HepG2 (cell line): ENCODE results near the gene CDC42EP4. TPM values are rescaled to one million over a fixed set of nuclear protein-coding genes. Genes with fewer than 3 reads are reported as not detected.

Experiments used
- BORCS8-MEF2B ChIP-seq: sonication (generic); formaldehyde crosslinking; IDR thresholded peaks from 2 replicates; pipeline ENCODE4 v1.8.0; 2022; ENCODE audit warnings: mild to moderate bottlenecking, missing genetic modification reagents
- CSRNP1 ChIP-seq: sonication (generic); formaldehyde crosslinking; IDR thresholded peaks from 2 replicates; pipeline ENCODE4 v1.8.1; 2023; ENCODE audit warnings: mild to moderate bottlenecking, missing genetic modification reagents
- FOSL2 ChIP-seq: sonication (generic); formaldehyde crosslinking; IDR thresholded peaks from 2 replicates; pipeline ENCODE4 v1.4.0; 2020; ENCODE audit warnings: missing genetic modification reagents
- FOXK1 ChIP-seq: sonication (generic); formaldehyde crosslinking; IDR thresholded peaks from 2 replicates; pipeline ENCODE4 v1.4.0; 2020; ENCODE audit warnings: low read depth, missing genetic modification reagents, borderline replicate concordance
- HIC2 ChIP-seq: sonication (generic); formaldehyde crosslinking; IDR thresholded peaks from 2 replicates; pipeline ENCODE4 v1.9.0; 2022; ENCODE audit warnings: low read depth, missing genetic modification reagents
- HNRNPLL ChIP-seq: fragments of 200-400 bp; formaldehyde crosslinking; IDR thresholded peaks from 2 replicates; pipeline ENCODE4 v1.6.1; 2017; ENCODE audit warnings: mild to moderate bottlenecking, low read depth, low read length; ENCODE audit not compliant: poor library complexity, severe bottlenecking
- KDM2A ChIP-seq: sonication (generic); formaldehyde crosslinking; IDR thresholded peaks from 2 replicates; pipeline ENCODE4 v1.4.0; 2020; ENCODE audit warnings: low read depth, missing genetic modification reagents, borderline replicate concordance
- RARA ChIP-seq: IDR thresholded peaks from 2 replicates; pipeline ENCODE4 v1.6.1; 2016; ENCODE audit warnings: missing genetic modification reagents, missing compliant biosample characterization
- RCOR2 ChIP-seq: IDR thresholded peaks from 2 replicates; pipeline ENCODE4 v1.6.1; 2016; ENCODE audit warnings: missing biosample characterization, missing genetic modification reagents
- SOX13 ChIP-seq, 3 experiments: fragments of 450-650 bp in 1 of 3; sonication (generic) in 1 of 3; formaldehyde crosslinking in 1 of 3; IDR thresholded peaks in 2 of 3; conservative IDR thresholded peaks in 1 of 3; 2 replicates each; pipeline versions ENCODE4 v1.5.0 to v1.6.1; 2016 to 2020; ENCODE audit warnings: antibody characterized with exemption in 1 of 3, mild to moderate bottlenecking in 1 of 3, missing compliant biosample characterization in 1 of 3, missing genetic modification reagents in 1 of 3, moderate library complexity in 1 of 3
- SP4 ChIP-seq: sonication (generic); formaldehyde crosslinking; IDR thresholded peaks from 2 replicates; pipeline ENCODE4 v1.8.1; 2023; ENCODE audit warnings: mild to moderate bottlenecking, missing genetic modification reagents
- SRF ChIP-seq: IDR thresholded peaks from 2 replicates; pipeline ENCODE4 v1.6.1; 2011; ENCODE audit warnings: mild to moderate bottlenecking, low read depth, low read length, moderate library complexity
- THAP8 ChIP-seq: sonication (generic); formaldehyde crosslinking; IDR thresholded peaks from 2 replicates; pipeline ENCODE4 v1.5.1; 2020; ENCODE audit warnings: missing genetic modification reagents, mild to moderate bottlenecking, borderline replicate concordance
- THYN1 ChIP-seq: sonication (generic); formaldehyde crosslinking; IDR thresholded peaks from 2 replicates; pipeline ENCODE4 v1.8.1; 2023; ENCODE audit warnings: low read depth, mild to moderate bottlenecking, moderate library complexity, missing genetic modification reagents, borderline replicate concordance
- ZBTB34 ChIP-seq: sonication (generic); formaldehyde crosslinking; IDR thresholded peaks from 2 replicates; pipeline ENCODE4 v1.8.0; 2022; ENCODE audit warnings: mild to moderate bottlenecking, missing genetic modification reagents
- ZFP82 ChIP-seq: sonication (generic); formaldehyde crosslinking; IDR thresholded peaks from 2 replicates; pipeline ENCODE4 v1.5.1; 2020; ENCODE audit warnings: mild to moderate bottlenecking, missing genetic modification reagents, borderline replicate concordance
- ZNF282 ChIP-seq: fragments of 450-650 bp; IDR thresholded peaks from 2 replicates; pipeline ENCODE4 v1.6.1; 2018; ENCODE audit not compliant: partially characterized antibody
- ZNF292 ChIP-seq: sonication (generic); formaldehyde crosslinking; IDR thresholded peaks from 2 replicates; pipeline ENCODE4 v1.8.1; 2022; ENCODE audit warnings: mild to moderate bottlenecking, low read depth, missing genetic modification reagents, borderline replicate concordance
- ZNF343 ChIP-seq: sonication (generic); formaldehyde crosslinking; IDR thresholded peaks from 2 replicates; pipeline ENCODE4 v1.4.0; 2020; ENCODE audit warnings: mild to moderate bottlenecking, missing genetic modification reagents
- ZNF44 ChIP-seq: sonication (generic); formaldehyde crosslinking; IDR thresholded peaks from 2 replicates; pipeline ENCODE4 v1.5.1; 2020; ENCODE audit warnings: mild to moderate bottlenecking, missing genetic modification reagents
- ZNF501 ChIP-seq: sonication (generic); formaldehyde crosslinking; IDR thresholded peaks from 2 replicates; pipeline ENCODE4 v1.5.1; 2020; ENCODE audit warnings: mild to moderate bottlenecking, moderate library complexity, missing genetic modification reagents
- ZNF564 ChIP-seq: sonication (generic); formaldehyde crosslinking; IDR thresholded peaks from 2 replicates; pipeline ENCODE4 v1.8.1; 2023; ENCODE audit warnings: mild to moderate bottlenecking, missing genetic modification reagents
- ZNF567 ChIP-seq: sonication (generic); formaldehyde crosslinking; IDR thresholded peaks from 2 replicates; pipeline ENCODE4 v1.8.1; 2023; ENCODE audit warnings: mild to moderate bottlenecking, missing genetic modification reagents, borderline replicate concordance
- ZNF83 ChIP-seq: sonication (generic); formaldehyde crosslinking; IDR thresholded peaks from 2 replicates; pipeline ENCODE4 v1.4.0; 2020; ENCODE audit warnings: missing genetic modification reagents, mild to moderate bottlenecking, borderline replicate concordance
- ZNF879 ChIP-seq: sonication (generic); formaldehyde crosslinking; IDR thresholded peaks from 2 replicates; pipeline ENCODE4 v1.8.1; 2023; ENCODE audit warnings: missing genetic modification reagents
- polyA plus RNA-seq, 8 experiments: library from polyadenylated mRNA; depleted of rRNA in 3 of 8; stranded (reverse) in 7 of 8; unstranded in 1 of 8; fragments of >200 nt; fragmentation: Illumina TruSeq in 4 of 8; extraction: Trizol in 4 of 8; gene quantifications; 2 replicates each; pipeline versions ENCODE4 v1.2.1 to v1.2.3, GENCODE V29; 2011 to 2016; ENCODE audit warnings: low read depth in 4 of 8, missing spikeins in 1 of 8, mixed read lengths in 1 of 8; ENCODE audit not compliant: insufficient read depth in 1 of 8
- total RNA-seq, 5 experiments: library from RNA; depleted of rRNA; stranded (reverse); fragments of >200 nt; fragmentation: Illumina TruSeq; extraction: Trizol; gene quantifications; 2 replicates each; pipeline ENCODE4 v1.2.3, GENCODE V29; 2016; ENCODE audit warnings: low read depth in 1 of 5

CDC42EP4 gene
- total and polyA plus RNA-seq, 2 of the 13 experiments (the other 11 are each of a cell fraction or from before 2014, with no cell fraction given), result 19.0 to 54.0 TPM

- TF ChIP-seq ZNF343 (CRISPR knock-in tag) (no peak), THAP8 (CRISPR knock-in tag) (no peak), ZNF564 (CRISPR knock-in tag) (no peak), BORCS8-MEF2B (CRISPR knock-in tag) (no peak), SRF (no peak), SP4 (CRISPR knock-in tag) (no peak), ZNF83 (CRISPR knock-in tag) (no peak), ZNF501 (0 out of 2 replicates have a peak, but pooled peaks have one; percentile 34), ZNF879 (CRISPR knock-in tag) (no peak), ZNF292 (CRISPR knock-in tag) (no peak), FOXK1 (0 out of 2 replicates have a peak, but pooled peaks have one; percentile 18), ZNF282 (no peak), ZBTB34 (CRISPR knock-in tag) (no peak), ZNF44 (CRISPR knock-in tag) (no peak), SOX13 (IDR thresholded peaks at IDR 0.05) (no peak), SOX13 (CRISPR knock-in tag; conservative IDR thresholded peaks at IDR 0.05 in 1 of 2, IDR thresholded peaks at IDR 0.05 in 1 of 2) (peak in 1 of 2 experiments; percentile 57; a peak in 2 of 4 replicates), KDM2A (CRISPR knock-in tag) (no peak), RARA (peak; percentile 64), HIC2 (CRISPR knock-in tag) (peak; percentile 56; the same call in 1 of the 2 replicates), ZFP82 (CRISPR knock-in tag) (no peak), HNRNPLL (no peak), FOSL2 (peak; percentile 96), THYN1 (CRISPR knock-in tag) (no peak), RCOR2 (CRISPR knock-in tag) (0 out of 2 replicates have a peak, but pooled peaks have one; percentile 42), ZNF567 (CRISPR knock-in tag) (no peak), CSRNP1 (no peak)
Observed at GRCh38 chr17:73340093-73340596, 28.3 kb upstream of the CDC42EP4 start (continued).
